Fibroblast of lung (primary cell): ENCODE measurements around the gene RASIP1.

Experiments
- CTCF ChIP-seq, 2 donors: IDR thresholded peaks in 1 of 2; conservative IDR thresholded peaks in 1 of 2; 1 replicate in 1 of 2; 2 replicates in 1 of 2; pipeline ENCODE4 v1.5.1; 2011 to 2012; ENCODE audit warnings: low read length in 2 of 2, control low read depth in 1 of 2, inconsistent platforms in 1 of 2, low read depth in 1 of 2, mild to moderate bottlenecking in 1 of 2
- EZH2 ChIP-seq: IDR thresholded peaks from 2 replicates; pipeline ENCODE4 v1.5.1; 2012; ENCODE audit warnings: low read length, control low read depth, mild to moderate bottlenecking; ENCODE audit errors: missing control alignments

- TF ChIP-seq CTCF (conservative IDR thresholded peaks at IDR 0.05 in 1 of 2, IDR thresholded peaks at IDR 0.05 in 1 of 2; ENCODE audit: low read depth in 1 of 2, low read length in 2 of 2) = no peak
- TF ChIP-seq EZH2 = no peak
Measured at GRCh38 chr19:48708471-48708870, 31.9 kb downstream of the RASIP1 start.
